Panc1 (cell line): ENCODE data around the gene ALPK1.

Experiments
- POLR2AphosphoS5 ChIP-seq: IDR thresholded peaks from 2 replicates; pipeline ENCODE4 v1.6.1; 2012; ENCODE audit warnings: mild to moderate bottlenecking, low read depth, low read length, moderate library complexity
- TF ChIP-seq, protein P1 (sequence below): fragments of 450-650 bp; IDR thresholded peaks from 2 replicates; pipeline ENCODE4 v1.5.1; 2017; ENCODE audit warnings: mild to moderate bottlenecking

DNA sequence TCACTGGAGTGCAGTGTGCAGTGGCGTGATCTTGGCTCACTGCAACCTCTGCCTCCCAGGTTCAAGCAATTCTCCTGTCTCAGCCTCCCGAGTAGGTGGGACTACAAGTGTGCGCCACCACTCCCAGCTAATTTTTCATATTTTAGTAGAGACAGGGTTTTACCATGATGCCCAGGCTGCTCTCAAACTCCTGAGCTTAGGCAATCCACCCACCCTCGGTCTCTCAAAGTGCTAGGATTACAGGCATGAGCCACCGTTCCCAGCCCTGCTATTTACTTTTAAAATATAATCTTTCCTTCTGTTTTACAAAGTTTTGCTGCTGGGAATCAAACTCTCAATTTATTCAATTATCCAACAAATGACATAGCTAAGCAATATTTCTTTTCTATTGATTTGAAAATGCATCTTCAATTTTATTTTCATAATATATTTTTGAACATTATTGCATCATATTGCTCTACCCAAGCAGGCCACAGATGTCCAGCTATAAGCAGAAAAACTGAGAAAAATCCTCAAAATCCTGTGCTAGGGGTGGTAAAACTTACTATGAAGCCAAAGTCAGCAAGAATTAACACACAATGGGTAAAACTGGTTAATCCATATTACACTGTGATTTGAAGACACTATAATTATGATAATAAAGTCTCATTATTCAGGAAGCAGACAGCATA is 16.6 kb upstream of the ALPK1 start:
- TF ChIP-seq, protein P1, sequence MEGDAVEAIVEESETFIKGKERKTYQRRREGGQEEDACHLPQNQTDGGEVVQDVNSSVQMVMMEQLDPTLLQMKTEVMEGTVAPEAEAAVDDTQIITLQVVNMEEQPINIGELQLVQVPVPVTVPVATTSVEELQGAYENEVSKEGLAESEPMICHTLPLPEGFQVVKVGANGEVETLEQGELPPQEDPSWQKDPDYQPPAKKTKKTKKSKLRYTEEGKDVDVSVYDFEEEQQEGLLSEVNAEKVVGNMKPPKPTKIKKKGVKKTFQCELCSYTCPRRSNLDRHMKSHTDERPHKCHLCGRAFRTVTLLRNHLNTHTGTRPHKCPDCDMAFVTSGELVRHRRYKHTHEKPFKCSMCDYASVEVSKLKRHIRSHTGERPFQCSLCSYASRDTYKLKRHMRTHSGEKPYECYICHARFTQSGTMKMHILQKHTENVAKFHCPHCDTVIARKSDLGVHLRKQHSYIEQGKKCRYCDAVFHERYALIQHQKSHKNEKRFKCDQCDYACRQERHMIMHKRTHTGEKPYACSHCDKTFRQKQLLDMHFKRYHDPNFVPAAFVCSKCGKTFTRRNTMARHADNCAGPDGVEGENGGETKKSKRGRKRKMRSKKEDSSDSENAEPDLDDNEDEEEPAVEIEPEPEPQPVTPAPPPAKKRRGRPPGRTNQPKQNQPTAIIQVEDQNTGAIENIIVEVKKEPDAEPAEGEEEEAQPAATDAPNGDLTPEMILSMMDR, result no peak
- no peak for TF ChIP-seq POLR2AphosphoS5
